ENCODE results near the gene CCNY. TPM values are rescaled to one million over a fixed set of nuclear protein-coding genes. Genes with fewer than 3 reads are reported as not detected.

CCNY gene
- total RNA-seq, 2 donors from 2014 or later, result 60.5 to 65.9 TPM

DNA sequence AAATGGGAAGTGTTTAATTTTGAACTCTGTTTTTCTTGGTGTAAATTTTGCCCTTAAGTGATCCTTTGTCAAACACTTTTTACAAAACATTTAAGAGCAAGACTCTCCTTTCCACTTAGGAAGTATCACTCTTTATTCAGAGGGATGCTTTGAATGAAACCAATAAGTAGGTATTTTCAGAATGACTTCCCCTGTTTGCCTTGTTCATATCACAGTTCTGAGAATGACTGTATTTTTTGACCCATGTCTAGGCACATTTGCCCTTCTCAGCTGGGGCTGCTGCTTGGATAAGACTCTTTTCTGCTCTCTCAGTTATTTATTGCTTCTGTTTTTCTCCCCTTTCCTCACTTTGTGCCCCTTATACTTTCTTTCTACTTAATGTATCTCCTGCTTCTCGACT, 98.2 kb downstream of the CCNY start:
- Mint-ChIP-seq H3K9me3 (no peaks in the 10 kb centered on the region), H3K36me3 (ENCODE audit: low read depth) (no peaks in the 10 kb centered on the region), H3K4me1 (peaks cover 10% of the 10 kb centered on the region), H3K27me3 (ENCODE audit: insufficient read depth) (no peaks in the 10 kb centered on the region), H3K4me3 (no peak overlapping the region), H3K27ac (no peak overlapping the region)
- Histone ChIP-seq H3K27ac (ENCODE audit: low read depth, low read length) (no peak overlapping the region), H3K4me1 (ENCODE audit: control insufficient read depth, insufficient read depth, low read length) (no peaks in the 10 kb centered on the region), H3K4me3 (ENCODE audit: low read length) (no peak overlapping the region), H3K9ac (ENCODE audit: extremely low read depth, low read length, poor library complexity, severe bottlenecking) (no peak overlapping the region), H3K9me3 (ENCODE audit: control insufficient read depth, low read length) (peaks cover 11% of the 10 kb centered on the region), H3K36me3 (ENCODE audit: control insufficient read depth, insufficient read depth, low read length) (no peaks in the 10 kb centered on the region), H3K27me3 (ENCODE audit: control insufficient read depth, insufficient read depth, low read length, poor library complexity, severe bottlenecking) (no peaks in the 10 kb centered on the region)
- DNase-seq, result no peak
- WGBS, 2 experiments (ENCODE audit: insufficient coverage in 1 of 2, insufficient read length in 1 of 2), result 89% methylated on average over 1 of the region's 1 CpG; no CpG with 5 or more reads in 1 of the 2 experiments
- TF ChIP-seq, protein P1, sequence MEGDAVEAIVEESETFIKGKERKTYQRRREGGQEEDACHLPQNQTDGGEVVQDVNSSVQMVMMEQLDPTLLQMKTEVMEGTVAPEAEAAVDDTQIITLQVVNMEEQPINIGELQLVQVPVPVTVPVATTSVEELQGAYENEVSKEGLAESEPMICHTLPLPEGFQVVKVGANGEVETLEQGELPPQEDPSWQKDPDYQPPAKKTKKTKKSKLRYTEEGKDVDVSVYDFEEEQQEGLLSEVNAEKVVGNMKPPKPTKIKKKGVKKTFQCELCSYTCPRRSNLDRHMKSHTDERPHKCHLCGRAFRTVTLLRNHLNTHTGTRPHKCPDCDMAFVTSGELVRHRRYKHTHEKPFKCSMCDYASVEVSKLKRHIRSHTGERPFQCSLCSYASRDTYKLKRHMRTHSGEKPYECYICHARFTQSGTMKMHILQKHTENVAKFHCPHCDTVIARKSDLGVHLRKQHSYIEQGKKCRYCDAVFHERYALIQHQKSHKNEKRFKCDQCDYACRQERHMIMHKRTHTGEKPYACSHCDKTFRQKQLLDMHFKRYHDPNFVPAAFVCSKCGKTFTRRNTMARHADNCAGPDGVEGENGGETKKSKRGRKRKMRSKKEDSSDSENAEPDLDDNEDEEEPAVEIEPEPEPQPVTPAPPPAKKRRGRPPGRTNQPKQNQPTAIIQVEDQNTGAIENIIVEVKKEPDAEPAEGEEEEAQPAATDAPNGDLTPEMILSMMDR (conservative IDR thresholded peaks at IDR 0.05), result no peak

DNA sequence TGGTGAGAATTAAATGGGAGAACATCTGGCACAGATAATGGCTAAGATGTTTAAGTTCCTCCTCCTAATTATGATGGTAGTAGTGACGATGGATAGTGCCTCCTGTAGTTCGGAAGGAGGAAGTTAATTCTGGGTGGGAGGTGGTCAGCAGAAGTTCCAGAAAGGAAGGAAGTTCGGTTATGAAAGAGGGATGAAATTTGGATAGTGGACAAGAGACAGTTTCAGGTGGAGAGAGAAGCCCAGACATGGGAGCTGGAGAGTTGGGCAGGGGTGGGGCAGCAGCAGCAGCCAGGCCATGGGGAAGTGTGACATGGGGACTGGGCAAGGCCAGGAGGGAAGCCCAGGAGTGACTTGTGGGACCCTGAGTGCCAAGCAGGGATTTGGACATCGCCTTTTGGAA, 99.5 kb downstream of the CCNY start:
- Histone ChIP-seq H3K4me3 (ENCODE audit: low read length) (no peak overlapping the region), H3K36me3 (ENCODE audit: control insufficient read depth, insufficient read depth, low read length) (no peaks in the 10 kb centered on the region), H3K27me3 (ENCODE audit: control insufficient read depth, insufficient read depth, low read length, poor library complexity, severe bottlenecking) (no peaks in the 10 kb centered on the region), H3K9me3 (ENCODE audit: control insufficient read depth, low read length) (peaks cover 13% of the 10 kb centered on the region), H3K9ac (ENCODE audit: extremely low read depth, low read length, poor library complexity, severe bottlenecking) (no peak overlapping the region), H3K4me1 (ENCODE audit: control insufficient read depth, insufficient read depth, low read length) (no peaks in the 10 kb centered on the region), H3K27ac (ENCODE audit: low read depth, low read length) (no peak overlapping the region)
- Mint-ChIP-seq H3K36me3 (ENCODE audit: low read depth) (no peaks in the 10 kb centered on the region), H3K9me3 (no peaks in the 10 kb centered on the region), H3K27ac (peak overlapping the region; percentile 6), H3K27me3 (ENCODE audit: insufficient read depth) (no peaks in the 10 kb centered on the region), H3K4me3 (no peak overlapping the region), H3K4me1 (peaks cover 14% of the 10 kb centered on the region)
- no peak for DNase-seq
- TF ChIP-seq, protein P1 (conservative IDR thresholded peaks at IDR 0.05), result no peak
- 91 to 100% methylated on average over 3 to 4 of the region's 4 CpGs for WGBS, 2 experiments (ENCODE audit: insufficient coverage in 1 of 2, insufficient read length in 1 of 2)

DNA sequence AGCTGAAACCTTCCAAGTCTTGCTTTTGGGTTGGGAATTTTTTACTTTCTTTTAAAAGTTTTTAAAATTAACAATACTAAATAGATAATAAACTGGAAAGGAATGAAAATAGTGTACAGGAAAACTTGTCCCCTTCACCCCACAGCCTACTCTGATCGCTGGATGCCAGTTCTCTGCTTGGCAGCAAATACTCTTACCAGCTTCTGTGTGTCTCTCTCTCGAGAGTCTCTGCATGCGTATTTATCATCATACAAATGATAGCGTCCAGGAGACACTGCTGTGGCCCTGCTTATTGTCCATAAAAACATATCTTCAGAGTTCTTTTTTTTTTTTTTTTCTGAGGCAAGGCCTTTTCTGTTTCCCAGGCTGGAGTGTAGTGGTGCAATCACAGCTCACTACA, 101.5 kb downstream of the CCNY start:
- TF ChIP-seq, protein P1 (conservative IDR thresholded peaks at IDR 0.05), result no peak
- Histone ChIP-seq H3K4me1 (ENCODE audit: control insufficient read depth, insufficient read depth, low read length) (no peaks in the 10 kb centered on the region), H3K4me3 (ENCODE audit: low read length) (no peak overlapping the region), H3K9me3 (ENCODE audit: control insufficient read depth, low read length) (peaks cover 23% of the 10 kb centered on the region), H3K27ac (ENCODE audit: low read depth, low read length) (no peak overlapping the region), H3K36me3 (ENCODE audit: control insufficient read depth, insufficient read depth, low read length) (no peaks in the 10 kb centered on the region), H3K27me3 (ENCODE audit: control insufficient read depth, insufficient read depth, low read length, poor library complexity, severe bottlenecking) (no peaks in the 10 kb centered on the region), H3K9ac (ENCODE audit: extremely low read depth, low read length, poor library complexity, severe bottlenecking) (no peak overlapping the region)
- no peak for DNase-seq
- Mint-ChIP-seq H3K27ac (no peak overlapping the region), H3K27me3 (ENCODE audit: insufficient read depth) (no peaks in the 10 kb centered on the region), H3K4me1 (peaks cover 14% of the 10 kb centered on the region), H3K9me3 (peaks cover 11% of the 10 kb centered on the region), H3K36me3 (ENCODE audit: low read depth) (peaks cover 9% of the 10 kb centered on the region), H3K4me3 (no peak overlapping the region)
- 91 to 100% methylated on average over 2 to 4 of the region's 4 CpGs for WGBS, 2 experiments (ENCODE audit: insufficient coverage in 1 of 2, insufficient read length in 1 of 2)
